ENCODE results near the gene MFSD6. TPM values are rescaled to one million over a fixed set of nuclear protein-coding genes. Genes with fewer than 3 reads are reported as not detected.

The MFSD6 gene
- total RNA-seq, 2 donors from 2014 or later = 61.0 to 75.1 TPM

DNA sequence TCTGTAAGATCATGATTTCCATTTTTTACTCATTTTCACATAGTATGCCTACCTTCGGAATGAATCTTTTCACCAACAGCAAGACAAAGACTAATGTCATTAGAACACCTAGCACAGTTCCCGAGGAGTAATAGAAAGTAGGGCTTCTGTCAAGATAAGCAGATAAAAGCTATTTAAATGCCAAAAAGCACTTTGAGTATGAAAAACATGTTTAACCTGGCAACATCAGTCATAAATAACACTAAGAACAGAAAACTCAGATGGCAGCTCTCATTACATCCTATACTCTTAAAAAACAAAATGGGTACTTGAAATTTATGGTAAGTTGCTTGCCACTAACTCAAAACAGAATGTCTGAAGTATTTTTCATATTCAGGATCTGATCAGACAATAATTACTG lies 109.3 kb downstream of the MFSD6 start:
- H3K27ac ChIP-seq = no peak overlapping the region
- TF ChIP-seq, protein P1, sequence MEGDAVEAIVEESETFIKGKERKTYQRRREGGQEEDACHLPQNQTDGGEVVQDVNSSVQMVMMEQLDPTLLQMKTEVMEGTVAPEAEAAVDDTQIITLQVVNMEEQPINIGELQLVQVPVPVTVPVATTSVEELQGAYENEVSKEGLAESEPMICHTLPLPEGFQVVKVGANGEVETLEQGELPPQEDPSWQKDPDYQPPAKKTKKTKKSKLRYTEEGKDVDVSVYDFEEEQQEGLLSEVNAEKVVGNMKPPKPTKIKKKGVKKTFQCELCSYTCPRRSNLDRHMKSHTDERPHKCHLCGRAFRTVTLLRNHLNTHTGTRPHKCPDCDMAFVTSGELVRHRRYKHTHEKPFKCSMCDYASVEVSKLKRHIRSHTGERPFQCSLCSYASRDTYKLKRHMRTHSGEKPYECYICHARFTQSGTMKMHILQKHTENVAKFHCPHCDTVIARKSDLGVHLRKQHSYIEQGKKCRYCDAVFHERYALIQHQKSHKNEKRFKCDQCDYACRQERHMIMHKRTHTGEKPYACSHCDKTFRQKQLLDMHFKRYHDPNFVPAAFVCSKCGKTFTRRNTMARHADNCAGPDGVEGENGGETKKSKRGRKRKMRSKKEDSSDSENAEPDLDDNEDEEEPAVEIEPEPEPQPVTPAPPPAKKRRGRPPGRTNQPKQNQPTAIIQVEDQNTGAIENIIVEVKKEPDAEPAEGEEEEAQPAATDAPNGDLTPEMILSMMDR (IDR thresholded peaks at IDR 0.05) = no peak
- no peaks in the 10 kb centered on the region for H3K4me1 ChIP-seq (ENCODE audit: control insufficient read depth in 1 of 2, low read depth in 2 of 2)
- no peaks in the 10 kb centered on the region for H3K36me3 ChIP-seq
- H3K27me3 ChIP-seq (replicated peaks; ENCODE audit: insufficient read depth) = no peaks in the 10 kb centered on the region
- H3K4me3 ChIP-seq = no peak overlapping the region
- no peaks in the 10 kb centered on the region for H3K9me3 ChIP-seq
- ATAC-seq (ENCODE audit: insufficient number of reproducible peaks, low FRiP score, low read depth) (no peak), DNase-seq (ENCODE audit: low spot score) (no peak)

DNA sequence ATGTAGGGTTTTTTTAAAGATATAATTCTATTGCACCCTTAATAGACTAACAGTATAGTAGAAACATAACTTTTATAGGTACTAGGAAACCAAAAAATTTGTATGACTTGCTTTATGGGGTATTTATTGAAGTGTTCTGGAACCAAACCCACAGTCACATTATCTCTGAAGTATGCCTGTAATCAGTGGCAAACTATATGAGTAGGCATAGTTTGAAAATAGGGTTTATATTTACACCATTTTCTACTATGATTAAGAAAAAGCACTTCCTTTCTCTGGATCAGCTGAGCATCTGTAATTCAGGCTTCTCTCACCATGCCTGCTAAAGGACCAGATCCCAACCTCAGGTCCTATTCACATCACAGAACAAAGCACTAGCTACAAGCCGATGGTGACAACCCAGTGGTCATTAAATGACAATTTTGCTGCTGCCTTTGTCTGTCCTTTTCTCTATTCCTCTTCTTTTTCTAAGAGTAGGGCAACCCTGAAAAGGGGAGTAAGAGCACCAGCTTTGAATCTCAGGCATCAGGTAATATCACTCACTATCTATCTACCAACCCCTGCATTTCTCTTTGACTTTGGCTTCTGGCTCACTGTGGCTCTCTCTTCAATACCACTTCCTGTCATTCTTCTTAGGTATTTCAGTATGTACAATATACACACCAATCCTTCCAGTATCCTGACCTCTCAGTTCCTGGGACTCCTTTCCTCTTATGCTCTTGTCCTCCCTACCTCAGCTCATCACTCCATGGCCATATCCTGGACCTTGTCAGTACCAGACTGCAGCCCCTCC lies 112.0 kb downstream of the MFSD6 start:
- Histone ChIP-seq H3K36me3 (no peaks in the 10 kb centered on the region), H3K9me3 (no peaks in the 10 kb centered on the region), H3K4me3 (no peak overlapping the region), H3K27ac (no peak overlapping the region), H3K4me1 (ENCODE audit: control insufficient read depth in 1 of 2, low read depth in 2 of 2) (no peaks in the 10 kb centered on the region), H3K27me3 (replicated peaks; ENCODE audit: insufficient read depth) (no peaks in the 10 kb centered on the region)
- TF ChIP-seq, protein P1 (IDR thresholded peaks at IDR 0.05) = no peak
- ATAC-seq (ENCODE audit: insufficient number of reproducible peaks, low FRiP score, low read depth) (no peak), DNase-seq (ENCODE audit: low spot score) (no peak)

GRCh38 chr2:190524928-190525327 lies 116.8 kb downstream of the MFSD6 start:
- peaks cover 0 to 5% of the 10 kb centered on the region in 2 donors for H3K4me1 ChIP-seq (ENCODE audit: control insufficient read depth in 1 of 2, low read depth in 2 of 2)
- H3K9me3 ChIP-seq = no peaks in the 10 kb centered on the region
- no peak overlapping the region for H3K4me3 ChIP-seq
- H3K27ac ChIP-seq = no peak overlapping the region
- no peaks in the 10 kb centered on the region for H3K27me3 ChIP-seq (replicated peaks; ENCODE audit: insufficient read depth)
- TF ChIP-seq, protein P1 (IDR thresholded peaks at IDR 0.05) = no peak
- DNase-seq (ENCODE audit: low spot score) (no peak), ATAC-seq (ENCODE audit: insufficient number of reproducible peaks, low FRiP score, low read depth) (no peak)
- no peaks in the 10 kb centered on the region for H3K36me3 ChIP-seq

DNA sequence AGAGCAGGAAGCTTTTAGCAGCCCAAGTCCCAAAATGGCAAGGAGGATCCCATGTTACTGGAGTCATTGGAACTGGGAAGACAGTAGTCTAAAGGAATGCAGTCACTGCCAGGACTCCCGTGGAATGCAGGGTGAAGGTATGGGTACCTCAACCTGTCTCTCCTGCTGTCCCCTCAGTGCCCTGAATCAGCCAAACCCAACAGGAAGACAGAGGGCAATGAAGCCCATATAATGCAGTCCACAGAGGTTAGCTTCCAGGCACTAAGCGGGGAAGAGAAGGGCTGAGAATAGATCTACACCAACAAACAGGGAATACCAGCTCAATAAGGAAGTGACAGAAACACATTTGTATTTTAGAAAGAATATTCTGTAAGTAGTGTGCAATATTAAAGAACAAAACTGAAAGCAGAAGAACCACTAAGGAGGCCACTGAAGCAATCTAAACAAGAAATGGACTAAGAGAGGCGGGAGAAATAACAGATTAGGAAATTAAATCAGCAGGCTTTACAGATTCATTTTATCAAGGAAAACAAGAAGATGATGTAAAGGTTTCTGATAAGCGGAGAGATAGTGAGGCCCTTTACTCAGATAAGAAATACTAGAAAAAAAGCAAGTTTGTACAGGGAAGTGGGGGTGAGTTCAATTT lies 118.1 kb downstream of the MFSD6 start:
- Histone ChIP-seq H3K9me3 (no peaks in the 10 kb centered on the region), H3K36me3 (no peaks in the 10 kb centered on the region), H3K4me1 (ENCODE audit: control insufficient read depth in 1 of 2, low read depth in 2 of 2) (peaks cover 10% of the 10 kb centered on the region in 2 donors), H3K4me3 (no peak overlapping the region), H3K27me3 (replicated peaks; ENCODE audit: insufficient read depth) (no peaks in the 10 kb centered on the region), H3K27ac (no peak overlapping the region)
- no peak for ATAC-seq (ENCODE audit: insufficient number of reproducible peaks, low FRiP score, low read depth)
- DNase-seq (ENCODE audit: low spot score) = no peak
- TF ChIP-seq, protein P1 (IDR thresholded peaks at IDR 0.05) = no peak

- Histone ChIP-seq H3K27me3 (replicated peaks; ENCODE audit: insufficient read depth) (no peaks in the 10 kb centered on the region), H3K36me3 (no peaks in the 10 kb centered on the region), H3K4me1 (ENCODE audit: control insufficient read depth in 1 of 2, low read depth in 2 of 2) (peaks cover 10% of the 10 kb centered on the region in 2 donors), H3K27ac (no peak overlapping the region), H3K4me3 (no peak overlapping the region), H3K9me3 (no peaks in the 10 kb centered on the region)
- no peak for DNase-seq (ENCODE audit: low spot score)
- no peak for ATAC-seq (ENCODE audit: insufficient number of reproducible peaks, low FRiP score, low read depth)
- TF ChIP-seq, protein P1 (IDR thresholded peaks at IDR 0.05) = no peak
Observed at GRCh38 chr2:190527214-190527613, 119.1 kb downstream of the MFSD6 start.

Measured in thoracic aorta (tissue), 2 donors.